AG10803 (cell line): ENCODE measurements around the gene CAMKK1.
A peak's percentile ranks its signal among the peaks of the same experiment; 100 is the strongest.

ENCODE experiments used
- DNase-seq: peaks from one replicate; pipeline ENCODE4 v3.0.0; 2010; ENCODE audit warnings: low read depth
- H3K4me3 ChIP-seq: 2 replicates; pipeline ENCODE4 v1.5.1; 2011; ENCODE audit warnings: mild to moderate bottlenecking, low read length, control low read depth
- CTCF ChIP-seq: conservative IDR thresholded peaks from 2 replicates; pipeline ENCODE4 v1.5.1; 2011; ENCODE audit warnings: mild to moderate bottlenecking, low read length, control low read depth, inconsistent platforms

Gene CAMKK1

GRCh38 chr17:3834811-3835210 lies 58.0 kb downstream of the CAMKK1 start:
- TF ChIP-seq CTCF: no peak
- DNase-seq: no peak
- no peak overlapping the region for H3K4me3 ChIP-seq

- H3K4me3 ChIP-seq: no peak overlapping the region
- DNase-seq: no peak
- no peak for TF ChIP-seq CTCF
Measured at GRCh38 chr17:3828852-3829232, 64.0 kb downstream of the CAMKK1 start.

- no peak overlapping the region for H3K4me3 ChIP-seq
- peak; percentile 80 for DNase-seq
Measured at GRCh38 chr17:3828151-3828851, 64.6 kb downstream of the CAMKK1 start.

GRCh38 chr17:3827124-3827773 lies 65.6 kb downstream of the CAMKK1 start:
- peak; percentile 76 for TF ChIP-seq CTCF
- DNase-seq: peak; percentile 67
- no peak overlapping the region for H3K4me3 ChIP-seq

More at GRCh38 chr17:3828151-3828851, 64.6 kb downstream of the CAMKK1 start:
- TF ChIP-seq CTCF: no peak

- no peak for TF ChIP-seq CTCF
- no peak overlapping the region for H3K4me3 ChIP-seq
- DNase-seq: no peak
Measured at GRCh38 chr17:3826191-3826590, 66.7 kb downstream of the CAMKK1 start.

GRCh38 chr17:3821101-3821500 lies 71.8 kb downstream of the CAMKK1 start:
- TF ChIP-seq CTCF: no peak
- no peak overlapping the region for H3K4me3 ChIP-seq
- no peak for DNase-seq

- TF ChIP-seq CTCF: no peak
- H3K4me3 ChIP-seq: no peak overlapping the region
- DNase-seq: no peak
Measured at GRCh38 chr17:3818786-3819185, 74.1 kb downstream of the CAMKK1 start.
